Parathyroid adenoma (tissue), 2 donors: Measurements from ENCODE around the gene MED9.

ENCODE experiments used
- H2AFZ ChIP-seq: fragments of 300-600 bp; sonication (generic); one replicate; pipeline ENCODE4 v1.7.0; 2017; ENCODE audit warnings: antibody characterized with exemption, mild to moderate bottlenecking
- H3K27ac ChIP-seq: fragments of 300-600 bp; sonication (generic); one replicate; pipeline ENCODE4 v1.7.0; 2017
- H3K27me3 ChIP-seq: fragments of 300-600 bp; sonication (generic); one replicate; pipeline ENCODE4 v1.7.0; 2017; ENCODE audit warnings: low read length; ENCODE audit not compliant: control insufficient read depth, insufficient read depth
- H3K36me3 ChIP-seq: fragments of 300-600 bp; sonication (generic); one replicate; pipeline ENCODE4 v1.7.0; 2017; ENCODE audit warnings: low read length; ENCODE audit not compliant: control insufficient read depth, insufficient read depth
- H3K4me1 ChIP-seq: fragments of 300-600 bp; sonication (generic); one replicate; pipeline ENCODE4 v1.7.0; 2017; ENCODE audit warnings: control low read depth
- H3K4me2 ChIP-seq: fragments of 300-600 bp; sonication (generic); one replicate; pipeline ENCODE4 v1.7.0; 2017; ENCODE audit warnings: low read length
- H3K4me3 ChIP-seq: fragments of 300-600 bp; sonication (generic); one replicate; pipeline ENCODE4 v1.7.0; 2017; ENCODE audit warnings: low read depth, low read length
- H3K79me2 ChIP-seq: fragments of 300-600 bp; sonication (generic); one replicate; pipeline ENCODE4 v1.7.0; 2017; ENCODE audit warnings: control low read depth
- H3K9ac ChIP-seq: fragments of 300-600 bp; sonication (generic); one replicate; pipeline ENCODE4 v1.7.0; 2017; ENCODE audit warnings: mild to moderate bottlenecking
- H3K9me3 ChIP-seq: fragments of 300-600 bp; sonication (generic); one replicate; pipeline ENCODE4 v1.7.0; 2017; ENCODE audit warnings: low read length; ENCODE audit not compliant: control insufficient read depth
- TF ChIP-seq, protein P1 (sequence below): fragments of 300-600 bp; sonication (generic); IDR thresholded peaks from one replicate; pipeline ENCODE4 v1.7.0; 2017; ENCODE audit warnings: antibody characterized with exemption, mild to moderate bottlenecking
- donor health status: primary hyperparathyroidism.

Gene MED9

DNA sequence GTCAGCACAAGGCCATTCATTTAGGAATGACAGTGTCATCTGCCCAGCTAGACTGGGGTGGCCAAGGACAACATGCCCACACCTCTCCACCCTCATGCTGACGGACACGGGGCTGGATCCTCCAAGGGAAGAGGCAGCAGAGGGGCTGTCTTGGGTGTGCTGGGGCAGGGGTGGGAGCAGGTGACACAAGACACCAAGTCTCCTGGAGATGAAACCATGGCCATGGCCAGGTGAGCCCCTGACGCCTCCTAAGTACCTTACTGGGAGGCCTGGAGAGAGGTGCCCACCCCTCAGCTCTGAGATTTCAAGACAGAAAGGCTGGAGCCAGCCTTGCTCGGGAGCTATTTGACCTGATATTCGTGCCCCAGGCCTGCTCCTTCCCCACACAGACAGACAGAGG, 28.4 kb downstream of the MED9 start:
- Histone ChIP-seq H3K4me1 (no peaks in the 10 kb centered on the region), H3K79me2 (no peaks in the 10 kb centered on the region), H3K4me2 (no peak overlapping the region), H3K27ac (no peak overlapping the region), H3K36me3 (no peaks in the 10 kb centered on the region), H2AFZ (no peak overlapping the region), H3K9me3 (no peaks in the 10 kb centered on the region), H3K27me3 (no peaks in the 10 kb centered on the region), H3K4me3 (no peak overlapping the region), H3K9ac (no peak overlapping the region)
- TF ChIP-seq, protein P1, sequence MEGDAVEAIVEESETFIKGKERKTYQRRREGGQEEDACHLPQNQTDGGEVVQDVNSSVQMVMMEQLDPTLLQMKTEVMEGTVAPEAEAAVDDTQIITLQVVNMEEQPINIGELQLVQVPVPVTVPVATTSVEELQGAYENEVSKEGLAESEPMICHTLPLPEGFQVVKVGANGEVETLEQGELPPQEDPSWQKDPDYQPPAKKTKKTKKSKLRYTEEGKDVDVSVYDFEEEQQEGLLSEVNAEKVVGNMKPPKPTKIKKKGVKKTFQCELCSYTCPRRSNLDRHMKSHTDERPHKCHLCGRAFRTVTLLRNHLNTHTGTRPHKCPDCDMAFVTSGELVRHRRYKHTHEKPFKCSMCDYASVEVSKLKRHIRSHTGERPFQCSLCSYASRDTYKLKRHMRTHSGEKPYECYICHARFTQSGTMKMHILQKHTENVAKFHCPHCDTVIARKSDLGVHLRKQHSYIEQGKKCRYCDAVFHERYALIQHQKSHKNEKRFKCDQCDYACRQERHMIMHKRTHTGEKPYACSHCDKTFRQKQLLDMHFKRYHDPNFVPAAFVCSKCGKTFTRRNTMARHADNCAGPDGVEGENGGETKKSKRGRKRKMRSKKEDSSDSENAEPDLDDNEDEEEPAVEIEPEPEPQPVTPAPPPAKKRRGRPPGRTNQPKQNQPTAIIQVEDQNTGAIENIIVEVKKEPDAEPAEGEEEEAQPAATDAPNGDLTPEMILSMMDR = no peak

DNA sequence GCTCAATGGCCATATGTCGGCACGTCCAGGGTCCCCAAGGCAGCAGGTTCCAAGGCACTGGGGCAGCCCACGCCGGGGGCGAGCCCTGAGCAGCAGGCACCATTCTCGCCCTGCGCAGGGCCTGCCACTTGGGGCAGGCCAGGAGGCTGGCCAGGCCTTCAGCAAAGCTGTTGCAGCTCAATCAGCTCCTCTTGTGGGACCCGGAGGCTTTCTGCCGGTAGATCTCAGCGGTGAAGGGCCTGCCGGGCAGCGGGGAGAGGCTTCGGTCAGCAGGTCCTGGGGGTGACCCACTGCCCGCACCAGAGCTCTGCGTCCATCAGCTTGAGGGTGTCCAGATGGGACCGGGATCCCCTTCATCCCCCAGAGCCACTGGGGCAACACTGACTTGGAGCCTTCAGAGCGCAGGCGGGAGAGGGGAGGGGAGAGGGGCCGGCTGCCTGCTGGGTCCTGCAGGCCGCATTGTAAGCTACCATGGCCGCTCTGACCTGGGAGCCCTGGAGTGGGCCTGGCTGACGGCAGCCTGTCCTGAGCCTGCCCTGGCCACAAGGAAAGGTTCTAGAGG, 28.9 kb downstream of the MED9 start:
- no peak overlapping the region for H3K4me3 ChIP-seq
- no peaks in the 10 kb centered on the region for H3K79me2 ChIP-seq
- H3K27ac ChIP-seq = no peak overlapping the region
- H3K36me3 ChIP-seq = no peaks in the 10 kb centered on the region
- TF ChIP-seq, protein P1 = no peak
- H3K4me2 ChIP-seq = no peak overlapping the region
- no peaks in the 10 kb centered on the region for H3K9me3 ChIP-seq
- H2AFZ ChIP-seq = no peak overlapping the region
- no peak overlapping the region for H3K9ac ChIP-seq
- H3K27me3 ChIP-seq = no peaks in the 10 kb centered on the region
- no peaks in the 10 kb centered on the region for H3K4me1 ChIP-seq

DNA sequence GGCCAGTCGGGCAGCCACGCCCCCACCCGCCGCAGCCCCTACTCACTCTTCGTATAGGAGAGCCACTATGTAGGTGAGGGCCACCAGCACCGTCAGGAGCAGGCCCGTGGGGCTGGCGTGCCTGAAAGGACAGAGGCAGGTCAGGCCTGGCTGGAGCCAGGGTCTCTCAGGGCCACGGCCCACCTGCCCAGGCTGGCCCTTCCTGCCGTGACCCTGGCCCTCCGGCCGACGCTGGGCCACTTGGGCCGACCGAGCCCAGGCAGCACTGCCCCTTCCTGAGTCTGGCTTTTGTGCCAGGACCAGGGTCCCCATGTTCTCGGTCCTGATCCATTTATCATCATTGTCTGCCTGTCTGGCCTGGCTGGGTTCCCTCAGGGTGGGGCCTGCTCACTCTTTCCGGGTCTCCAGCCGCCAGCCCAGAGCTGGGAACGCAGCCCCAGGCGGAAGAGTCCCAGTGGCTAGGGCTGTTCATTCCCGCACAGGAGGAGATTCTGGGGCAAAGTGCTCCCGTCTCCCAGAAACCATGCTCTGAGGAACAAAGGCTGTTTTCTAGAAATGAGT, 29.5 kb downstream of the MED9 start:
- TF ChIP-seq, protein P1 = no peak
- H3K36me3 ChIP-seq = no peaks in the 10 kb centered on the region
- no peaks in the 10 kb centered on the region for H3K79me2 ChIP-seq
- H3K4me3 ChIP-seq = no peak overlapping the region
- no peaks in the 10 kb centered on the region for H3K27me3 ChIP-seq
- no peaks in the 10 kb centered on the region for H3K9me3 ChIP-seq
- H3K27ac ChIP-seq = no peak overlapping the region
- H3K9ac ChIP-seq = no peak overlapping the region
- H3K4me1 ChIP-seq = no peaks in the 10 kb centered on the region
- H2AFZ ChIP-seq = no peak overlapping the region
- no peak overlapping the region for H3K4me2 ChIP-seq

DNA sequence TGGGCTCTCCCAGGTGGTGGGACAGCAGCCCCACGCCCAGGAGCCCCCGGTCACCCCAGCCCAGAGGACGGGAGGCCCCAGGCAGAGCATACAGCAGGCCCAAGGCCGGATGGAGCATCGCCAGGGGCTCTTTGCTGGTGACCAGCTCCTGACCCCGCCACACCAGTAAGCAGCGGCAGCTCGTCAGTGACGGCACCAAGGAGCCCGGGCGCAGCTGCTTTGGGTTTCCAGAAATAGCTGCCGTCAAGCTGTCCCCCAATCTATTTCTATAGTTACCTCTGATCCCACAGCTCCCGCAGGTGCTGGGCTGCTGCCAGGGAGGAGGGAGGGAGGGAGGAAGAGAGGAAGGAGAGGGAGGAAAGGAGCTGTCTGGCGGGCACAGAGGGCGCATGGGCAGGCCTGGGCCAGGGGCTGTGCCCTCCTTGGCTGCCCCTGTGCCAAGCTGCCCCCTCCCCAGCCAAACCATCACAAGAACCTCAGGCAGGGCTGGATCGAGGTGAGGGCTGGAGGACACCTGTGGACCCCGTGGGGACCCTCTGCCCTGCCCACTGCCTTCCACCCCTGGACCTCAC, 30.2 kb downstream of the MED9 start:
- H3K4me2 ChIP-seq = no peak overlapping the region
- no peaks in the 10 kb centered on the region for H3K4me1 ChIP-seq
- H3K4me3 ChIP-seq = no peak overlapping the region
- no peak overlapping the region for H3K27ac ChIP-seq
- H3K79me2 ChIP-seq = no peaks in the 10 kb centered on the region
- no peaks in the 10 kb centered on the region for H3K27me3 ChIP-seq
- H2AFZ ChIP-seq = no peak overlapping the region
- no peaks in the 10 kb centered on the region for H3K36me3 ChIP-seq
- H3K9ac ChIP-seq = no peak overlapping the region
- TF ChIP-seq, protein P1 = no peak
- no peaks in the 10 kb centered on the region for H3K9me3 ChIP-seq
